Stimulated activated CD4-positive, alpha-beta T cell treated with anti-CD3 and anti-CD28 coated beads, Interleukin-4, amount 100 ng/mL, for 24 hours (primary cell): ENCODE results near the gene GNG14.
A peak's percentile ranks its signal among the peaks of the same experiment; 100 is the strongest.
"Not testable (repeated sequence)": the region's sequence is repeated elsewhere in the genome, so short reads cannot be mapped to it uniquely, and the experiment has no call there.

Experiments used
- DNase-seq: peaks from one replicate; pipeline ENCODE4 v3.0.0-alpha.2; 2020

Gene GNG14

GRCh38 chr19:12697425-12697824 is 9.6 kb downstream of the GNG14 start:
- not testable (repeated sequence) for DNase-seq

DNA sequence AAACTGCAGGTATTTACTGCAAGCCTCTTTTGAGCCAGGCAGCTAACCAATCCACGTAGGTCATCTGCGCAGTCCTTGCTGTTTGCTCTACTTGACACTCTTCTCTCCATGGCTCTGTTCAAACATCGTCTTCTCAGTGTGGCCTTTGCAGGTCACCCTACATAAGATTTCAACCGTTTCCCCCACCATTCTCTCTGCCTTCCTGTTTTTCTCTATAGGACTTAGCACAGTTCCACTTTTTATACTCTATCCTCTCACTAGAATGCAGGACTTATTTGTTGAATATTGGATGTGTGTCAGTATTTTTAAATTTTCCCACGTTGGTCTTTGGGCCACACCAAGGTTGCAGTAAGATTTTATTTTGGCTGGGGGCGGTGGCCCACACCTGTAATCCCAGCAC is 10.3 kb downstream of the GNG14 start:
- DNase-seq, result no peak

GRCh38 chr19:12701596-12702282 is 13.9 kb downstream of the GNG14 start:
- no peak for DNase-seq

DNA sequence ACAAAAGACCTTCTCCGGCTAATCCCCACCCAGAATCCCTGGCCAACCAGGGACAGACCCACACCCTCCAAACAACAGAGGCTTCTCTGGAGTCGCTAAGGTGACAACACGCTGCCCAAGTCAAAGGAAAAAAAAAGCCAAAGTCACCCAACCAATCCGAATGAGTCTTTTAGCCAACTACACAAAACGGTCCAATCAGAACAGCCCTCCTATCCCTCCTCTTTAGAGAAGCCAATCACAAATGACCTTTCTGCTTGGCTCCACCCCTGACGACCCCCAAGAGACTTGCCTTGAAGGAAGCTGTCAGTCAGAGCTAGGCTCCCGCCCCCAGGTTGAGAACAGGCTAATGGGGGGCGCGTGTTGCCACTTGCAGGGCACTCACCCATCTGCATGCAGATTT is 15.2 kb downstream of the GNG14 start:
- peak; percentile 14 for DNase-seq

DNA sequence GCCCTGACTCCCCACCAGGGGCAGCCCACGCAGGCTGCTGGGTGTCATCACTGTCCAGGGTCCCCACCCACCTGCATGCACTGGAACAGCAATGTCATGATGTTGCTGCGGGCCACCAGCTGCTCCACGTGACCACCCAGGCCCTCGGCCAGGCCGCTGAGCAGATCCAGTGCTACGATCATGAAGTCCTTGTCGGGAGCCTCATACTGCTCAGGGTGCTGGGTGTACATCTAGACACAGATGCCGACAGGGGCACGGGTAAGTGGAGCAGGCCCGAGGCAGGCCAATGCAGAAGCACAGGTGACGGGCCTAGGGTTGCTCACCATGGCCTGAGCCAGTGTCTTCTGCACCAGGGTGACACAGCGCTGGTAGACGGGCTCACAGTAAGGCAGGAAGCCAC is 17.4 kb downstream of the GNG14 start:
- no peak for DNase-seq

GRCh38 chr19:12705654-12706331 is 18.0 kb downstream of the GNG14 start:
- no peak for DNase-seq

GRCh38 chr19:12706332-12706718 is 18.5 kb downstream of the GNG14 start:
- no peak for DNase-seq

GRCh38 chr19:12708641-12709040 is 20.8 kb downstream of the GNG14 start:
- DNase-seq, result no peak

GRCh38 chr19:12711187-12711586 is 23.4 kb downstream of the GNG14 start:
- no peak for DNase-seq

- not testable (repeated sequence) for DNase-seq
Observed at GRCh38 chr19:12712077-12712476, 24.3 kb downstream of the GNG14 start.

- not testable (repeated sequence) for DNase-seq
Observed at GRCh38 chr19:12713304-12713703, 25.5 kb downstream of the GNG14 start.

GRCh38 chr19:12715102-12715501 is 27.3 kb downstream of the GNG14 start:
- no peak for DNase-seq

GRCh38 chr19:12715929-12716328 is 28.1 kb downstream of the GNG14 start:
- DNase-seq, result no peak

- DNase-seq, result no peak
Observed at GRCh38 chr19:12720296-12720695, 32.5 kb downstream of the GNG14 start.

- DNase-seq, result peak; percentile 16
Observed at GRCh38 chr19:12720851-12721655, 33.3 kb downstream of the GNG14 start.

DNA sequence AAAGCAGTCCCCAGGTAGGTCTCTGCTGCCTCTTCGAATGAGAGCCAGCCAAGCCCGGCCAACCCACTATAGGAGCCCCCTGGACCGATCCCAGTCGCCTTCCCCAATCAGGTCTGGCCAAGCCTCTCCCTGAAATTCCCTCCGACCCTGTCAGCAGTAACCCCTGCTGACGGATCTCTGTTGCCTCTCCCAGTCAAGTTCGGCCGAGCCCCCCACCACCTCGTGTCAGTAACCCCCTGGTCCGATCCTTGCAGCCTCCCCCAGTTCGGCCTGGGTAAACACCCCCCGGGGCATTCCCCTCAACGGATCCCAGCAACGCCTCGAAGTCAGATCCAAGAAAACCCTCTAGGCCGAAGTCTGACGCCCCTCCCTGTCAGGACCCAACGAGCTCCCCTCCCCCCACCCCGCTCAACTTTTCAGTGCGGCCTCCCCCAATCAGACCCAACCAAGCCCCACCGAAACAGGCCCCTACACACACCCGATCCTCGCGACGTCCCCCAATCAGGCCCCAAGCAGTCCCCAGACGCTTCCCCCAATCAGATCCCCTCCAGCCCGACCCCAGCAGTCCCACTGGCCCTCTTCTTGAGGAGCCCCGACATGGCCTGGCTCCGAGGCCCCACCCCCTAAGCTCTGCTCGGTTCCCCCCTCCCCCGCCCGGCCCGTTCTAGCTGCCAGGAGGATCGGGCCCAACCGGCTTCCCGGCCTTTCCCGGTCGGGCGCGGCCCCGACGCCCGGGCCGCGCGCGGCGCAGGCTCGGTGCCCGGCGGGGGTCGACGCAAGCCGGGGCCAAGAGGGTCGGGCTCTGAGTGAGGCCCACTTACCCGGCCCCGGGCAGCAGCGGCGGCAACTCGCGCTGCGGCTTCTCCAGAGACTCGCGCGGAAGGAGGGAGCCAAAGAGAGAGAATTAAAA is 34.1 kb downstream of the GNG14 start:
- peak; percentile 47 for DNase-seq

DNA sequence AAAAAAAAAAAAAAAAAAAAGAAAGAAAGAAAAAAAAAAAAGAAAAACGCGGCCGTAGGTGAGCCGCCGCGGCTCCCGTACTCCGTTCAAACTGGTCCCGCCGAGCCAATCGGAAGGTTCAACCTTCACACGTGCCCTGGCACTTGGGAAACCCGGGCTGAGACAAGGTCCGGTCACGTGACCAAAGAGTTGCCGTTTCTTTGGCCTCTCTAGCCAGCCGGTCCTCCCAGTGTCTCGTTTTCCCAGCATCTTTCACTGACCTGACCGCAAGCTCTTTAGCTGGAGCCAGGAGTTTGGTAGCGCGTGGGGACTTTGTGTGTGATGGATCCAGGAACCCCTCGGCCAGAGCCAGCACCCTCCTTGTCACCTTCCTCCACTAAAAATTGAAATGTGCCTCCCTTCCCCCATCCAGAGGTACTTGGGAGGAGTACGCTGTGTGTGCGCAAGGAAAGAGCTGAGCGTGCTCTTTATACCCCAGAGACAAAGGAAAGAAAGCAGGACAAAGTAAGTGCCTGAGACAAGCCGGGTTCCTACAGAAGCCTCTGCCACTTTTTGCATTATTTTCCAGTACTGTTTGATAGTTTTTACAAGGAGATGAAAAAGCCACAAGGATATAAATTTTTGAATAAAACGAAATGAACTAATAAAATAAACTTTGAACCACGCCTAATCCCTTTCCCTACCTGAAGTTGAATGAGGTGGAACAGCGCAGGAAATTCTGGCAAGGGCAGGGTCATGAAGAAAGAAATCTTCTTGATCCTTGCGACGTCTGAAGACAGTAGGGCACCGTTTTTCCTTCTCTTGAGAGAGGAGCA is 35.0 kb downstream of the GNG14 start:
- DNase-seq, result peak; percentile 96

DNA sequence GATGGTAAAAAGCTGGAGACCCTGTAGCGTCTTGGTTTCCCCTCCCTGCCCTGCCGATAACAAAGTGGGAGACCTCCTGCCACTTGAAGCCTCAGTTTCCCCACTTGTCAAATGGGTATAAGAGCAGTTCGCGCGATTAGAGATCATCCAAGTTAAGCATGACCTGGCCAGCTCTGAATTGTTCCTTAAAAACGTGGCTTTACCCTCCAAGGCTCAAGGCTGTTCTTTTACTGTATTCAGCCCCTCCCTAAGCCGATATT is 35.5 kb downstream of the GNG14 start:
- peak; percentile 12 for DNase-seq

DNA sequence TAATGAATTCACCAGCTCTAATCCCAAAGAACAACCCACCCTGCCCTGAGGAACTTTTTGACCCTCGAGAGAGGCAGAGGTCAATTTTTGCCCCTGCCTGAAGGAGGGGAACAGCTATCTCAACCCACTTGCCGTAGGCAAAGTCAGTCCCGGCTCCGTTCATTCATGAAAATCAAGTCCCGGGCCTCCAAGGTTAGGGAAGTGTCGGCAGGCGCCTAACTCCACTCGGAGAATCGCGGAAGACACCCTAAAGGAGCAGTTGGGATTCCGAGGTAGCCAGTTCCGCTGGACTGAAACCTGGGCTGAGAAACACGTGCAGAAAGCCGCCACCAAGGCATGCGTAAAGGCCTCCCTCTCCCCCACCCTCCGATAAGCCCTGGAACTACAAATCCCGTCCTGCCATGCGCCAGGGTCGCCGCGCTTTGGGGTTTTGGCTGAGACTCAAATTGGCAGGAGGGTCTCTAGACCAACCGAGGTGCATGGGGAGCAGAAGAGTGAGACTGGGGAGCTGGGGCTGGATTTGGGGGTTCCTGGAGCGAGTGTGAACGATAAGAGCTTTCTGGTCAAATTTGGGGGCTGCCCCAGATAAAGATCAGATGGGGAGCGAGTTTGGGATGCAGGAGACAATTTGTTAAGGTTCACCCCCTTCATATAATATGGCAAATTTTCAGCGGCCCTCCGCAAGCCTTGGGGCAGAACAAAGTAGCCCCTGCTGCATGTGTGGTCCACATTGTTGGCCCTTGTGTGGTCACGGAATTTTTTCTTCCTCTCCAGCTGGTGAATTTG is 36.0 kb downstream of the GNG14 start, which contains the start of gene TNPO2:
TSS of gene TNPO2 (minus strand) at position 292 of the 786 bp plus-strand sequence. CDS start 2,955 bp downstream, outside the sequence.
- peak; percentile 80 for DNase-seq

GRCh38 chr19:12725612-12726011 is 37.8 kb downstream of the GNG14 start:
- DNase-seq, result not testable (repeated sequence)

DNA sequence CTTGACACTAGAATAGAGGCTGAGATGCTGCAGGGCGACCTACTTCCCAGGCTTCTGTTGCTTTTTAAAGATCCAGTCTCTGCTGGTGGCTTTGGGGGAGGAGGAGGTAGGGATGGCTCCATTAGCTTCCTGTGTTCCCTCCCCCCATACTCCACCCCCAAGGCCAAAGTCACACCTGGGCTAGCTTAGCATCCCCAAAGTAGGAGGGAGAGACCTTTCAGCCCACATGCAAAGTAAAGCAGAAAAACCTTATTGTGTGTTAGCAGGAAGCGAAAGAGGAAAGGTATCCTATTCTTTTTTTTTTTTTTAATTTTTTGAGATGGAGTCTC is 39.2 kb downstream of the GNG14 start:
- no peak for DNase-seq
